Neural cell (in vitro differentiated cells): ENCODE data around the gene OBSL1.

Experiments
- CTCF ChIP-seq: fragments of 450-650 bp; IDR thresholded peaks from 2 replicates; pipeline ENCODE4 v1.5.1; 2014; ENCODE audit warnings: antibody characterized with exemption, mild to moderate bottlenecking, moderate library complexity; ENCODE audit not compliant: poor library complexity, severe bottlenecking
- MXI1 ChIP-seq: fragments of 450-650 bp; conservative IDR thresholded peaks from 2 replicates; pipeline ENCODE4 v1.6.1; 2014; ENCODE audit warnings: antibody characterized with exemption, mild to moderate bottlenecking; ENCODE audit not compliant: poor library complexity, severe bottlenecking
- POLR2AphosphoS5 ChIP-seq: IDR thresholded peaks from 2 replicates; pipeline ENCODE4 v1.6.1; 2012
- RAD21 ChIP-seq: fragments of 450-650 bp; conservative IDR thresholded peaks from 2 replicates; pipeline ENCODE4 v1.6.1; 2014; ENCODE audit warnings: antibody characterized with exemption, mild to moderate bottlenecking, moderate library complexity
- SMC3 ChIP-seq: fragments of 450-650 bp; conservative IDR thresholded peaks from 2 replicates; pipeline ENCODE4 v1.6.1; 2014; ENCODE audit warnings: antibody characterized with exemption, mild to moderate bottlenecking, moderate library complexity; ENCODE audit not compliant: poor library complexity

- no peak for TF ChIP-seq CTCF
- TF ChIP-seq POLR2AphosphoS5: no peak
- no peak for TF ChIP-seq MXI1
- no peak for TF ChIP-seq RAD21
- no peak for TF ChIP-seq SMC3
Measured at GRCh38 chr2:219565130-219566080, 5.9 kb downstream of the OBSL1 start.
